ACC112 (cell line): Measurements from ENCODE around the gene STT3B.

ENCODE experiments used
- H2AFZ ChIP-seq: fragments of 200-600 bp; sonication (generic); one replicate; pipeline ENCODE4 v1.6.0; 2017; ENCODE audit warnings: antibody characterized with exemption, low read length; ENCODE audit not compliant: unreplicated experiment
- H3K27ac ChIP-seq: fragments of 200-600 bp; sonication (generic); 2 replicates; pipeline ENCODE4 v1.5.1; 2014; ENCODE audit warnings: low read depth, mild to moderate bottlenecking, antibody characterized with exemption, low read length, moderate library complexity
- H3K27me3 ChIP-seq: fragments of 200-600 bp; sonication (generic); 2 replicates; pipeline ENCODE4 v1.6.1; 2014; ENCODE audit warnings: mild to moderate bottlenecking, antibody characterized with exemption, low read length, moderate library complexity, mixed read lengths; ENCODE audit not compliant: insufficient read depth
- H3K36me3 ChIP-seq: fragments of 200-600 bp; sonication (generic); 2 replicates; pipeline ENCODE4 v1.6.1; 2016; ENCODE audit warnings: mild to moderate bottlenecking, antibody characterized with exemption, low read length, moderate library complexity, mixed read lengths; ENCODE audit not compliant: insufficient read depth
- H3K4me1 ChIP-seq: fragments of 200-600 bp; sonication (generic); one replicate; pipeline ENCODE4 v1.6.1; 2016; ENCODE audit warnings: low read length, mixed read lengths; ENCODE audit not compliant: insufficient read depth, unreplicated experiment, control insufficient read depth
- H3K4me3 ChIP-seq: fragments of 200-600 bp; sonication (generic); 2 replicates; pipeline ENCODE4 v1.5.1; 2014; ENCODE audit warnings: mild to moderate bottlenecking, low read depth, low read length
- H3K79me2 ChIP-seq: fragments of 200-600 bp; sonication (generic); one replicate; pipeline ENCODE4 v1.6.0; 2016; ENCODE audit warnings: low read length; ENCODE audit not compliant: control insufficient read depth, unreplicated experiment, insufficient read depth

Gene STT3B

DNA sequence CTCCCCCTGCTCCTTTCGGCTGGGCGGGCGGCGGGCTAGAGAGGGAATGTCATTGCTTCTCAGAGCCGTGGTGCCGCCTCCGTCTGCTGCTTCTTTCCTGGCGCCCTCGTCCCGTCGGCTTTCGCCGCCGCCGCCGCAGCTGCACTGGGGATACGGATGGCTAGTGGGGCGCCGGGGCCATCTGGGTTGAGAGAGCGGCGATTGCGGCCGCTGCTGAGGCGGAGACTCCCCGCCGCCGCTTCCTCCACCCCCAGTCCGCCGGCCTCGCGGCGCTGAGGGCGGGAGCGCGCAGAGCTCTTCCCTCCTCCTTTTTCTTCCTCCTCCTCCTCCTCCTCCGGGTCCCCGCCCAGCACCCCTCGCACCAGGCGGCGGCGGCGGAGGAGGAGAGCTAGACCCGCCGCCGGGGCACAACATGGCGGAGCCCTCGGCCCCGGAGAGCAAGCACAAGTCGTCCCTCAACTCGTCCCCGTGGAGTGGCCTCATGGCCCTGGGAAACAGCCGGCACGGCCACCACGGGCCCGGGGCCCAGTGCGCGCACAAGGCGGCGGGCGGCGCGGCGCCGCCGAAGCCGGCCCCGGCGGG, at the start of gene STT3B:
TSS of gene STT3B (plus strand) at position 339 of the 582 bp plus-strand sequence. CDS start at position 413, 74 bp downstream.
- H3K27me3 ChIP-seq: no peaks in the 10 kb centered on the region
- no peaks in the 10 kb centered on the region for H3K36me3 ChIP-seq
- peaks cover 21% of the 10 kb centered on the region for H3K4me1 ChIP-seq
- H3K79me2 ChIP-seq: peaks cover 53% of the 10 kb centered on the region
- H3K27ac ChIP-seq: peak within 1 kb of the TSS; percentile 92
- H2AFZ ChIP-seq: peak within 1 kb of the TSS; percentile 77
- peak within 1 kb of the TSS; percentile 73 for H3K4me3 ChIP-seq

DNA sequence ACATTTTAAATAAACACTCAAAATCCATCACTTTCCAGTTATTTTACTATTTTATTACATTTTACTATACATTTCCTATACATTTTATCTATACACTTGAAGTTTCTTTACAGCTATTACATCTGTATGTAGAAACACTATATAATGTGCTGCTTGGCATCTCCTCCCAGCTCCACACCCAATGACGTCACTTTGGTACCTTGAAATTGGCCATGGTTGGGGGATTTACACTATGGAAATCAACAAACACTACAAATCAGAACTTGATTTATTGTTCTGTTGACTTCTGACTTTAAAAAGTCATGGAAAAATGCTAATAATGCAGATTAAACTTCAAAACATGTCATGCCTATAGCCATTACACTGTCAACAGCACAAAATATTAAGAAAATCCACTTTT, 48.9 kb upstream of the STT3B start:
- peaks cover 16% of the 10 kb centered on the region; the same call in 1 of the 2 replicates for H3K27me3 ChIP-seq
- no peaks in the 10 kb centered on the region for H3K79me2 ChIP-seq
- no peak overlapping the region for H3K4me3 ChIP-seq
- no peaks in the 10 kb centered on the region for H3K4me1 ChIP-seq
- H2AFZ ChIP-seq: no peak overlapping the region
- no peaks in the 10 kb centered on the region for H3K36me3 ChIP-seq
- H3K27ac ChIP-seq: no peak overlapping the region

DNA sequence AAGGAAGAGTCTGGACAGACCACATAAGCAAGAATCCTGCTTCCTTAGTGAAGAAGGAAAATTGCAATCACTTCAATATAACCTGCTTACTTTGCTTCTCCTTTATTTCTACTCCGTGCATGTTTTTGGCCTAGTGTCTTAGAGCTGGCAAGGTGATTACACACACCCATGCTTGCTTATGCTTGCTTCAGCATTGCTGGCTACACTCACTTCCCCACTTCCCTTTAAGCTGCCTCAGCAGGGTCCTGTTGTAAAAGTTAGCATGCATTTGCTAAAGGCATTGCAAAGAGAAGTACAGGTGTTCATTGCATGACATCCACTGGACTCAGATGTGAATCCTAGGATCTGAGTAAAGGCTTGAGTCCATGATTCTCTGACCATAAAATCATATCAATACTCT, 47.5 kb upstream of the STT3B start:
- Histone ChIP-seq H3K36me3 (no peaks in the 10 kb centered on the region), H3K4me1 (no peaks in the 10 kb centered on the region), H3K4me3 (no peak overlapping the region), H2AFZ (no peak overlapping the region), H3K79me2 (no peaks in the 10 kb centered on the region), H3K27me3 (peaks cover 8% of the 10 kb centered on the region; the same call in 1 of the 2 replicates), H3K27ac (no peak overlapping the region)

DNA sequence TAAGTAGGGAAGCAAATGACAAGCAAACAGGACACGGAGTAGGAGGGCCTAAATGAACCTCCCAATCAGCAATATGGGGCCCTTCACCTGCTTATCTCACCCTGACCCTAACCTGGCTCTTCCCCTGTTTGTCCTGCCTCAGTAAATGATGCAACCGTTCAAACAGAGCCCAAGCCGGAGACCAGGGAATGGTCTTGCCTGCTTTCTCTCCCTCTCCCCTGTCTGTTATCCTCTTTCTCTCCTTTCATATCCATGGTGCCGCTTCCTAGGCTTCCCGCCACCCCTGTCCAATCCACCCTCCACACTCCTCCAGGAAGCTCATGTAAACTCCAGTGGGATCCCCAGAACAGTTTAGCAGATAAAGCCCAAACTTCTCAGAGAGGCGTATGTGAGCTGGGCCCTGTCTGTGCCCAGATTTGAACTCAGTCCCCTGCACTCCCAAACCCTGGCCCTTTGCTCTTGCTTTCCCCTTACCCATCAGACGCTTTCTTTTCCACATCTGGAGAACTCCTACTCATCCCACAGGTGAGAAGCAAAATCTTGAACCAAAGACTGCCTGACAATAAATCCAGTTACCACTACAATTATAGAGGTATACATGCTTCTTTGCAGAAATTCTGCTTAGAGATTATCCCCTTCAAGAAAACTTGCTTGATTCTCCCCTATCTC, 45.7 kb upstream of the STT3B start:
- no peaks in the 10 kb centered on the region for H3K27me3 ChIP-seq
- H3K27ac ChIP-seq: no peak overlapping the region
- H2AFZ ChIP-seq: no peak overlapping the region
- no peaks in the 10 kb centered on the region for H3K4me1 ChIP-seq
- no peaks in the 10 kb centered on the region for H3K79me2 ChIP-seq
- H3K4me3 ChIP-seq: no peak overlapping the region
- no peaks in the 10 kb centered on the region for H3K36me3 ChIP-seq

DNA sequence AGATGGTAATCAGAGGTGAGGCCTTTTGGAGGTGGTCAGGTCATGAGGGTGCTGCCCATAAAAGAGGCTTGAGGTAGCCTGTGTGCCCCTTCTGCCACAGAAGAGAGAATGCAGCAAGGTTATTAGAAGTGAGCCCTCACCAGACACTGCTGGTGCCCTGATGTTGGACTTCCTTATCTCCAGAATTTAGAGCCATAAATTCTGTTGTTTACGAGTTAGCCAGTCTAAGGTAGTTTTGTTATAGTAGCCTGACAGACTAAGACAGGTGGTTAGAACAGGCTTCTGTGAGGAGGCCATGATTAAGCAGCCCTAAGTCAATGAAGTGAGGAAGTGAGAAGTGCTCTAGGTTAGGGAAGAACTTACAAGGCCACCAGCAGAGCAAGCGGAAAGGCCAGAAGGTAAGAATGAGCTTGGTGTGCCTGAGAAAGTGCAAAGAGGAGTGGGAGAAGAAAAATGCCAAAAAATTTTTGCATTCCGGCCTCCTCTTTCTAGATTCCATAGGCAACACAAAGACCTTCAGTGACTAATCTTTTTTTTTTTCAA, 44.2 kb upstream of the STT3B start:
- H3K79me2 ChIP-seq: no peaks in the 10 kb centered on the region
- no peaks in the 10 kb centered on the region for H3K4me1 ChIP-seq
- H3K27ac ChIP-seq: no peak overlapping the region
- no peak overlapping the region for H3K4me3 ChIP-seq
- no peaks in the 10 kb centered on the region for H3K36me3 ChIP-seq
- H3K27me3 ChIP-seq: no peaks in the 10 kb centered on the region
- no peak overlapping the region for H2AFZ ChIP-seq

DNA sequence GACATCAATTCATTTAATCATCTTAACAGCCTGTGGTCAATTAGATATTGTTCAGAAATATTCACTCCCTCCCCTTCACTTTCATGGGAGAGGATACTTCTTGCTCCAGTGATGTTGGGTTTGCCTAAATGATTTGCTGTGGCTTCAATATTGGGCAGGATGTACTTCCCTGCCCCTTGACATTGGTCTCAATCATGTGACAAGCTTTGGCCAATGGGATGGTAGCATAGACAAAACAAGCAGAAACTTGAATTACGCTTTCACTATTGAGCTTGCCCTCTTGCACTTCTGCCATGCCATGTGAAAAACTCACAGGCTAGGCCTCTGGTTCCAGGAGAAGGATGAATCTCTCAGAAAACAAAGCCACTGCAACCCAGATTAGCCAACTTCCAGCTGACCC, 42.2 kb upstream of the STT3B start:
- H3K4me3 ChIP-seq: no peak overlapping the region
- H3K4me1 ChIP-seq: no peaks in the 10 kb centered on the region
- no peak overlapping the region for H2AFZ ChIP-seq
- no peaks in the 10 kb centered on the region for H3K79me2 ChIP-seq
- H3K27ac ChIP-seq: no peak overlapping the region
- H3K27me3 ChIP-seq: no peaks in the 10 kb centered on the region
- H3K36me3 ChIP-seq: no peaks in the 10 kb centered on the region

DNA sequence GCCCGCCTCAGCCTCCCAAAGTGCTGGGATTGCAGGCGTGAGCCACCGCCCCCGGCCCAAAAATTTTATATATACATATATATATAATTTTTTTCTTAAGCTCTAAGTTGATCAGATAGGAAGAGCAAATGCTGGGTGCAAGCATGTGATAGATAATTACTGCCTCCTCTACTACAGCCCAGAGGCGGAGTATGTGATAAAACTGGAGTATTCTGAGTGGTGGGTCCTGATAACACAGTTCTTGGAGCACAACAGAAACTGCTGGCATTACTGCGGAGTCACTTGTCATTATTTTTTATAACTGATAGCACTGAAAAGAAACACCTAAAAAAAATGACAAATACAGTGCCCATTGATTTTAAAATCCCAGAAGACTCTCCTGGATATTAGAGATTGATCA, 41.1 kb upstream of the STT3B start:
- peaks cover 6% of the 10 kb centered on the region for H3K4me1 ChIP-seq
- no peaks in the 10 kb centered on the region for H3K79me2 ChIP-seq
- H3K27ac ChIP-seq: no peak overlapping the region
- H3K27me3 ChIP-seq: no peaks in the 10 kb centered on the region
- H3K4me3 ChIP-seq: no peak overlapping the region
- H3K36me3 ChIP-seq: no peaks in the 10 kb centered on the region
- no peak overlapping the region for H2AFZ ChIP-seq

DNA sequence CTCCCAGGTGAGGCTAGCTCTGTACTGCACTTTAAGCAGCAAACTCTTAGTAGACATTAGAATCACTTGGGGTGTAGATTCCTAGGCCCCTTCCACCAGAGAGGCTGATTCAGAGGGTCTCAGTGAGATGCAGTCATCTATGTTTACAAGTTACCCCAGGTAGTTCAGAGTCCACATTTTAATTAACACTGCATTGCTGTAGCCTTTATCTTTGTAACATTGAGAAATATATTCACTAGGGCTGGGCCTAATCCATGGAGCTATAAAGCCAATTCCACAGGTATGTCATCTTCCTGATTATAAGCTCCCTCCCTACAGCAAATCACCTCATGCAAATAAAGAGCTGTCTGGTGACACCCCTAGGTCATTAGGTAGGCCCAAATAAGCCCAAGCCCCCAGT, 39.6 kb upstream of the STT3B start:
- H3K4me3 ChIP-seq: no peak overlapping the region
- H3K36me3 ChIP-seq: no peaks in the 10 kb centered on the region
- H2AFZ ChIP-seq: no peak overlapping the region
- H3K27me3 ChIP-seq: no peaks in the 10 kb centered on the region
- no peak overlapping the region for H3K27ac ChIP-seq
- H3K79me2 ChIP-seq: no peaks in the 10 kb centered on the region
- peaks cover 6% of the 10 kb centered on the region for H3K4me1 ChIP-seq

DNA sequence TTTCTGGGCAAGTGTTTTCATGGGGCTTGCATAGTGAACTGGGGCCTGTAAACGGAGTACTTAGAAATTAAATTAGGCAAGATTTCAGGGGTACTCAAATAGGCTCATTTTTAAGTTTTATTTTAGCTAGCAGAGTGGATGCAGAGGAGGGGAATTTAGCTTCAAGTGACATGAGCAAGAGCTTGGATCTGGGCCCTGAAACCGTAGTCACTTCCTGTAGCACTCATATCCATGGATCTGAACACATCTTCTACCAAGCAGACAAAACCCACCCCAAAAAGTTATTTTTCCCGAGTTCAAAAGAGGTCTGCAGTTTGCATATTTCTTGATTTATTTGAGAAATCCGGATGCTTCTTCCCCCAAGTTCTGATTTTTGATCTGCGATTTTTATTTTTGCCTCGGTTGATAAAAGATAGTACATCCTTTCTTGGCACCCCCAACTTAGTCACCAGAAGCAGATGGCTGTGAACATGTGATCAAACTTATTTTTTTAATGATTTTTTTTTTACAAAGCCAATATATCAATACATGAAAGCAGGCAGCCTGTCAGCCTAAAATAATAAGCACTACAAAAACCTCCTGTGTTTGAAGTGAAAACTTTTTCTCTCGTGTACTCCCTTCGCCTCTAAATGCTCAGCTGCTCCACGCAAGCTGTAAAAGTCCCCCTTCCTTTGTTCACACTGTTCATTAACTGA, 36.6 kb upstream of the STT3B start:
- no peaks in the 10 kb centered on the region for H3K79me2 ChIP-seq
- H3K4me3 ChIP-seq: no peak overlapping the region
- no peaks in the 10 kb centered on the region for H3K36me3 ChIP-seq
- H3K4me1 ChIP-seq: peaks cover 6% of the 10 kb centered on the region
- no peak overlapping the region for H2AFZ ChIP-seq
- H3K27me3 ChIP-seq: peaks cover 13% of the 10 kb centered on the region; the same call in 1 of the 2 replicates
- H3K27ac ChIP-seq: no peak overlapping the region

DNA sequence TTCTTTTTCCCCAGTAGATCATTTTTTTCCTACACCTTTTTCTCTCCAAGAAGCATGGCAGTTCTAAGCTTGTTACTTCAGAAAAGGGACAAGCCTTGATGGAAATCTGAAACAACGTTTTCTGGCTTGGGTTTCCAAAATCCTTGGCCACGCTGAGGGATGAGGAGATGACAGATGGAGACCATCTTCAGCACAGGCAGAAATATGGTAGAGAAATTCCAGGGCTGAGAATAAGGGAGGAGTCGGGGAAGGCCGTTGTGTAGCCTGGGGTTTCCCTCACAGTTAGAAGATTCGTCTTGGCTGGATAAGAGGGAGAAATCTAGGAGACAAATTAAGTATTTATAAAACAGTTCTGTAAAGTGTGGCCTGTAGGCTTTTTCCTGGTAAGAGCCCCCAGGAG, 33.9 kb upstream of the STT3B start:
- Histone ChIP-seq H3K27me3 (peaks cover 27% of the 10 kb centered on the region), H3K4me3 (no peak overlapping the region), H3K36me3 (no peaks in the 10 kb centered on the region), H3K79me2 (no peaks in the 10 kb centered on the region), H3K4me1 (peaks cover 6% of the 10 kb centered on the region), H3K27ac (no peak overlapping the region), H2AFZ (no peak overlapping the region)
